Stomach (tissue), 4 donors: Measurements from ENCODE around the gene PSME3IP1.

Experiments
- CTCF ChIP-seq, 7 experiments: fragments of 450-650 bp in 4 of 7; fragments of 200-600 bp in 3 of 7; sonication (generic) in 3 of 7; IDR thresholded peaks; one replicate each; pipeline ENCODE4 v1.5.1; 2016 to 2019; ENCODE audit warnings: antibody characterized with exemption in 7 of 7, control low read depth in 2 of 7, mild to moderate bottlenecking in 1 of 7
- EP300 ChIP-seq: sonication (generic); formaldehyde crosslinking; IDR thresholded peaks from one replicate; pipeline ENCODE4 v1.6.1; 2017; ENCODE audit warnings: antibody characterized with exemption
- POLR2A ChIP-seq, 4 donors: fragments of 450-650 bp; IDR thresholded peaks; one replicate each; pipeline ENCODE4 v1.6.1; 2016; ENCODE audit warnings: antibody characterized with exemption in 4 of 4, control low read depth in 2 of 4, mild to moderate bottlenecking in 1 of 4, moderate library complexity in 1 of 4

GRCh38 chr16:57204675-57205074, 18.8 kb upstream of the PSME3IP1 start:
- no peak for TF ChIP-seq CTCF (IDR thresholded peaks at IDR 0.05)
- TF ChIP-seq POLR2A (IDR thresholded peaks at IDR 0.05): no peak
- TF ChIP-seq EP300: no peak
